Memory B cell (primary cell): ENCODE measurements around the gene NKAIN2.
"Not testable (repeated sequence)": the region's sequence is repeated elsewhere in the genome, so short reads cannot be mapped to it uniquely, and the experiment has no call there.

Experiments
- ATAC-seq: fragments of 150-1000 bp; cut with Tn5 transposase; 2 replicates; pipeline ENCODE4 v1.10.0; 2021; ENCODE audit warnings: low read depth, mild to moderate bottlenecking, moderate library complexity
- DNase-seq, 2 donors: peaks; one replicate each; pipeline ENCODE4 v3.0.0; 2022; ENCODE audit warnings: low spot score in 2 of 2
- H3K27ac Mint-ChIP-seq: one replicate; pipeline ENCODE4 v1.8.0; 2022; ENCODE audit warnings: mild to moderate bottlenecking, moderate library complexity, mixed read lengths
- H3K27me3 Mint-ChIP-seq: one replicate; pipeline ENCODE4 v1.8.0; 2022; ENCODE audit warnings: mixed read lengths
- H3K36me3 Mint-ChIP-seq: one replicate; pipeline ENCODE4 v1.8.0; 2022; ENCODE audit warnings: mild to moderate bottlenecking, mixed read lengths
- H3K4me1 Mint-ChIP-seq: one replicate; pipeline ENCODE4 v1.8.0; 2022; ENCODE audit warnings: mixed read lengths
- H3K4me3 Mint-ChIP-seq: one replicate; pipeline ENCODE4 v1.8.0; 2022; ENCODE audit warnings: mild to moderate bottlenecking, moderate library complexity, mixed read lengths
- H3K9me3 Mint-ChIP-seq: one replicate; pipeline ENCODE4 v1.8.0; 2022; ENCODE audit warnings: mixed read lengths

NKAIN2 gene

DNA sequence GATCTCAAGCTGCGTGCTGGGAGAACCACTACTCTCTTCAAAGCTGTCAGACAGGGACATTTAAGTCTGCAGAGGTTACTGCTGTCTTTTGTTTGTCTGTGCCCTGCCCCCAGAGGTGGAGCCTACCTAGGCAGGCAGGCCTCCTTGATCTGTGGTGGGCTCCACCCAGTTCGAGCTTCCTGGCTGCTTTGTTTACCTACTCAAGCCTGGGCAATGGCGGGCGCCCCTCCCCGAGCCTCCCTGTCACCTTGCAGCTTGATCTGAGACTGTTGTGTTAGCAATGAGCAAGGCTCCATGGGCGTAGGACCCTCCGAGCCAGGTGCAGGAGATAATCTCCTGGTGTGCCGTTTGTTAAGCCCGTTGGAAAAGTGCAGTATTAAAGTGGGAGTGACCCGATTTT is 609.0 kb downstream of the NKAIN2 start:
- not testable (repeated sequence) for DNase-seq, ATAC-seq, H3K9me3 Mint-ChIP-seq, H3K36me3 Mint-ChIP-seq, H3K27me3 Mint-ChIP-seq, H3K27ac Mint-ChIP-seq, H3K4me3 Mint-ChIP-seq, H3K4me1 Mint-ChIP-seq

- Mint-ChIP-seq H3K9me3 (peaks cover 2% of the 10 kb centered on the region), H3K4me3 (no peak overlapping the region), H3K27ac (no peak overlapping the region), H3K27me3 (no peaks in the 10 kb centered on the region), H3K36me3 (no peaks in the 10 kb centered on the region), H3K4me1 (no peaks in the 10 kb centered on the region)
- DNase-seq (no peak), ATAC-seq (no peak)
Measured at GRCh38 chr6:124420116-124420840, 616.6 kb downstream of the NKAIN2 start.

GRCh38 chr6:124423621-124424020 is 620.0 kb downstream of the NKAIN2 start:
- no peaks in the 10 kb centered on the region for H3K36me3 Mint-ChIP-seq
- H3K27ac Mint-ChIP-seq, result no peak overlapping the region
- ATAC-seq (no peak), DNase-seq (no peak)
- peaks cover 4% of the 10 kb centered on the region for H3K9me3 Mint-ChIP-seq
- no peak overlapping the region for H3K4me3 Mint-ChIP-seq
- no peaks in the 10 kb centered on the region for H3K27me3 Mint-ChIP-seq
- no peaks in the 10 kb centered on the region for H3K4me1 Mint-ChIP-seq

DNA sequence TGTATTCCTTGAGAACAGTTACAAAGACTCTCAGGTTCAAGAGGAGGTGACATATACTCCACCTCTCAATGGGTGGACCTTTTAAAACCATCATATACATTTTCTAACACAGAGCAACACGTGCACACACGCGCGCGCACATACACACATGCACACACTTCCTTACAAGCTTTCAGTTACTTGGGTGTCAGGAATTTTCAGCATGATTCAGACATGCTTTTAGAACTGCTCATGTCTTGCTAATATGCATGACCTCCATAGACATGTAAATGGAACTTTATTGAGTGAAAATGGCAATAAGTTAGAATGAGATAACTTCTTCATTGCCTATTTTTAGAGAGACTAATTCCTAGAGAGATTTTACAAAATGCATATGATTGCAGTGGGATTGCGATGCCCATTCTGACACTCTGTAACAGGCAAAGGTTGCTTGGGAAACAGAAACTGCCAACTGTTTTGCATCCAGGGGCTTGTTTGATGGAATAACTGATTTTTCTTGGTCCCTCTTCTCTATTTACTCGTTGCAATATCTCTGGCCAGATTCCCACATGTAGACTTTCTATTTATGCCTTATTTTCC is 627.2 kb downstream of the NKAIN2 start:
- no peak for ATAC-seq
- H3K4me1 Mint-ChIP-seq, result no peaks in the 10 kb centered on the region
- H3K36me3 Mint-ChIP-seq, result no peaks in the 10 kb centered on the region
- no peak overlapping the region for H3K27ac Mint-ChIP-seq
- no peak overlapping the region for H3K4me3 Mint-ChIP-seq
- peaks cover 1% of the 10 kb centered on the region for H3K9me3 Mint-ChIP-seq
- no peaks in the 10 kb centered on the region for H3K27me3 Mint-ChIP-seq
- no peak for DNase-seq

DNA sequence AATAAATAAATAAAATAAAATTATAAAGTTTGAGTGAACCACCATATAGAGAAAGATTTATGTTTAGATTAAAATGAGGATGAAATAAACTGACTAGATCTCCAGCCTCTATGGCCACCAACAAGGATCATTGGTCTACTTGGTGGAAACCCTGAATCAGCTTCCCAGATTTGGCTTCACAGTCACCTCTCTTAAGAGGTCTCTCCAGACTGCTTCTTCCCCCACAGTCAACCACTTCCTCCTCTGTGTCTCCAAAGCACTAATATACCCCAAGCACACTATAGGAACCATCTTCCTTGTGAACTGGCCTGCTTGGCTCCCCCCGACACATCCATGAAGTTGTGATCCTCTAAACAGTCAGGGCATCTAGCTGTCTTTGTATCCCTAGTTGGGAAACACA is 629.0 kb downstream of the NKAIN2 start:
- no peak for ATAC-seq
- no peak for DNase-seq
- Mint-ChIP-seq H3K27ac (no peak overlapping the region), H3K4me3 (no peak overlapping the region), H3K4me1 (no peaks in the 10 kb centered on the region), H3K27me3 (no peaks in the 10 kb centered on the region), H3K9me3 (peaks cover 4% of the 10 kb centered on the region), H3K36me3 (no peaks in the 10 kb centered on the region)

- Mint-ChIP-seq H3K4me1 (no peaks in the 10 kb centered on the region), H3K36me3 (no peaks in the 10 kb centered on the region), H3K27me3 (no peaks in the 10 kb centered on the region), H3K4me3 (no peak overlapping the region), H3K9me3 (peaks cover 5% of the 10 kb centered on the region), H3K27ac (no peak overlapping the region)
- no peak for DNase-seq
- ATAC-seq, result no peak
Measured at GRCh38 chr6:124433387-124434160, 629.9 kb downstream of the NKAIN2 start.

DNA sequence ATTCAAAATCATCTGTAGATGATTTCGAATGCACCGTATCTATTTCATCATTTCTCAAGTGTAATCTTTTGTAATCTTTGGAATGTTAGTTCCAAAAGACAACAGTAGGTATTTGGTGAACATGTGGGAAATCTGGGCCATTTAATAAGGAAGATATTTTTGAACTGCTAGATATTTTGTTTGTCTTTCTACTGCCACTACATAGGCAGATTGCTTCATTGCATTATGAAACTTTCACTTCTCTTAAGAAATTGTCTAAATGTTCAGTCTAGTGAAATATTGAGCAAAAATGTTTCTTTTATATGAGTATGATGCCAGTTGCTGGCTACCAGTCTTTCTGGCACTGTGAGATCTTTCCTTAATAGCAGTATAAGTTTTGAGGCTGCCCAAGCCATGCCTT is 630.8 kb downstream of the NKAIN2 start:
- peaks cover 7% of the 10 kb centered on the region for H3K9me3 Mint-ChIP-seq
- H3K27me3 Mint-ChIP-seq, result no peaks in the 10 kb centered on the region
- H3K36me3 Mint-ChIP-seq, result no peaks in the 10 kb centered on the region
- DNase-seq (no peak), ATAC-seq (no peak)
- H3K4me1 Mint-ChIP-seq, result no peaks in the 10 kb centered on the region
- H3K4me3 Mint-ChIP-seq, result no peak overlapping the region
- H3K27ac Mint-ChIP-seq, result no peak overlapping the region

DNA sequence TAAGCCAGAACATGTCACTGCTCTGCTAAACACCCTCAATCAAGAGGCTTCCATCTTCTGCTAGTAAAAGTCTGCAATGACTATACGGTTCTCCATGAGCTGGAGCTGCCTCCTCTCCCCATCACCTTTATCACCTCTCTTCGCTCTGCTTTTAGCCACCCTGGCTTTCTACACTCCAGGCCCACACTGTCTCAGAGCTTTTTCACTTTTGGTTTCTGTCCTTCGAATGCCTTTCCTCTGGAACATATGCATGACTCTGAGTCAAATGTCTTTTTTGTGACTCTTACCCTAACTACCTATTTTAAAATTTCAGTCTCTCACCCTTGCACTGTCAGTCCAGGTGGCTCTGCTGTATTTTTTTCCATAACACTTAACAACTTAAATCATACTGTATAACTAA is 633.1 kb downstream of the NKAIN2 start:
- no peak for ATAC-seq
- Mint-ChIP-seq H3K27ac (no peak overlapping the region), H3K4me1 (no peaks in the 10 kb centered on the region), H3K9me3 (peaks cover 8% of the 10 kb centered on the region), H3K36me3 (no peaks in the 10 kb centered on the region), H3K27me3 (no peaks in the 10 kb centered on the region), H3K4me3 (no peak overlapping the region)
- DNase-seq, result no peak

- Mint-ChIP-seq H3K36me3 (no peaks in the 10 kb centered on the region), H3K9me3 (peaks cover 10% of the 10 kb centered on the region), H3K27me3 (no peaks in the 10 kb centered on the region), H3K27ac (no peak overlapping the region), H3K4me3 (no peak overlapping the region), H3K4me1 (no peaks in the 10 kb centered on the region)
- no peak for ATAC-seq
- DNase-seq, result no peak
Measured at GRCh38 chr6:124438546-124439065, 634.9 kb downstream of the NKAIN2 start.

DNA sequence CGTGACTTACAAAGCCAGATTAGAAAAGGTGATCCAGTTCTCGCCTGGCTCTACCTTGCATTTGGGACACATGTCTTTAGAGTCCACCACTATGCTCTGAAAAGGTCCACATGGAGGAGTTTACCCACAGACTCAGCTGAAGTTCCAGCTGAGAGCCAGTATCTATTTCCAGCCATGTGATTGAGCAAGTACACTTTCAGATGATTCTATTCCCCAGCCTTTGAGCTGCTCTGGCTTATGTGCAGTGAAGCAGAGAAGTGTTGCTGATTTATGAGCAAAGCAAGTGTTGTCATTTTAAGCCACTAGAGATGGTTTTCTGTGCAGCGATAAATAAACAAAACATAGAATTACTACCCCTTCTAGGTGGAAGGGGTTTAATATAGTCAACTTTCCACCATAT is 637.8 kb downstream of the NKAIN2 start:
- Mint-ChIP-seq H3K4me3 (no peak overlapping the region), H3K4me1 (no peaks in the 10 kb centered on the region), H3K27ac (no peak overlapping the region)

GRCh38 chr6:124443541-124443940 is 639.9 kb downstream of the NKAIN2 start:
- ATAC-seq (no peak), DNase-seq (no peak)
- peaks cover 8% of the 10 kb centered on the region for H3K9me3 Mint-ChIP-seq
- H3K36me3 Mint-ChIP-seq, result no peaks in the 10 kb centered on the region
- H3K4me3 Mint-ChIP-seq, result no peak overlapping the region
- H3K4me1 Mint-ChIP-seq, result no peaks in the 10 kb centered on the region
- H3K27ac Mint-ChIP-seq, result no peak overlapping the region
- H3K27me3 Mint-ChIP-seq, result no peaks in the 10 kb centered on the region

More for the DNA sequence above, 637.8 kb downstream of the NKAIN2 start:
- no peaks in the 10 kb centered on the region for H3K27me3 Mint-ChIP-seq
- DNase-seq, result no peak
- H3K9me3 Mint-ChIP-seq, result peaks cover 11% of the 10 kb centered on the region
- no peak for ATAC-seq
- no peaks in the 10 kb centered on the region for H3K36me3 Mint-ChIP-seq

DNA sequence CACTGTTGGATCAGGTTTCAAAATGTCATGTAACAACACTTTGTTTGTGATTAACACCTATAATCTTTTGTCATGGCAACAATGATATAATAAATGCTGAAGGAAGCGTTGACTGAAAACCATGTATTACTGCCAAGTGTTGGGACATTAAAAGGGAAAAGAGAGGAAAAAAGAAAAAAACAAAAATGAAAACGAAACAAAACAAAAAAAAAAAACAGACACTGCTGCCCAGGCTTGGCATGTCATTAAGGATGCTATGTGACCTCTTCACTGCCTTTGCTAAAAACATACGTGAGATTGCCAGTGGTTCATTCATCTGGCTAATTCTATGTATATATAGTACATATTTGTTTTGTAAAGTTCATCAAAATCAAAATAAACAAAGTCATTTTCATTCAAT is 641.9 kb downstream of the NKAIN2 start:
- no peak overlapping the region for H3K27ac Mint-ChIP-seq
- DNase-seq, result no peak
- ATAC-seq, result no peak
- H3K36me3 Mint-ChIP-seq, result no peaks in the 10 kb centered on the region
- no peak overlapping the region for H3K4me3 Mint-ChIP-seq
- H3K4me1 Mint-ChIP-seq, result no peaks in the 10 kb centered on the region
- no peaks in the 10 kb centered on the region for H3K27me3 Mint-ChIP-seq
- H3K9me3 Mint-ChIP-seq, result peaks cover 5% of the 10 kb centered on the region

GRCh38 chr6:124446961-124447360 is 643.3 kb downstream of the NKAIN2 start:
- H3K36me3 Mint-ChIP-seq, result no peaks in the 10 kb centered on the region
- H3K27me3 Mint-ChIP-seq, result no peaks in the 10 kb centered on the region
- ATAC-seq (no peak), DNase-seq (no peak)
- no peak overlapping the region for H3K4me3 Mint-ChIP-seq
- H3K27ac Mint-ChIP-seq, result no peak overlapping the region
- H3K9me3 Mint-ChIP-seq, result peaks cover 5% of the 10 kb centered on the region
- no peaks in the 10 kb centered on the region for H3K4me1 Mint-ChIP-seq

GRCh38 chr6:124459268-124459667 is 655.6 kb downstream of the NKAIN2 start:
- H3K27ac Mint-ChIP-seq, result no peak overlapping the region
- H3K4me1 Mint-ChIP-seq, result no peaks in the 10 kb centered on the region
- H3K4me3 Mint-ChIP-seq, result no peak overlapping the region
- H3K9me3 Mint-ChIP-seq, result peaks cover 4% of the 10 kb centered on the region
- H3K36me3 Mint-ChIP-seq, result no peaks in the 10 kb centered on the region
- no peaks in the 10 kb centered on the region for H3K27me3 Mint-ChIP-seq
- DNase-seq (no peak), ATAC-seq (no peak)
